Measurements from ENCODE around the gene MRGPRE.

- TF ChIP-seq CTCF (conservative IDR thresholded peaks at IDR 0.05) (no peak), EZH2 (IDR thresholded peaks at IDR 0.05; ENCODE audit: low read depth) (no peak)
Observed at GRCh38 chr11:3216027-3216525, 16.1 kb downstream of the MRGPRE start.

Data from PC-9 (cell line).